ENCODE measurements around the gene POLR1C.

GRCh38 chr6:43471399-43471798 is 45.5 kb upstream of the POLR1C start:
- no peak for TF ChIP-seq CTCF (conservative IDR thresholded peaks at IDR 0.05; ENCODE audit: low read depth, low read length)
- TF ChIP-seq EZH2 (IDR thresholded peaks at IDR 0.05; ENCODE audit: borderline replicate concordance, low read depth, low read length, poor library complexity, severe bottlenecking): no peak

Measured in A673 (cell line).